ENCODE results near the gene RAMP1. TPM values are rescaled to one million over a fixed set of nuclear protein-coding genes. Genes with fewer than 3 reads are reported as not detected.

The RAMP1 gene
- total RNA-seq, 1 donor from 2014 or later, result 176 TPM

- no peak for TF ChIP-seq CTCF (IDR thresholded peaks at IDR 0.05)
- no peak overlapping the region for H3K27ac Mint-ChIP-seq (ENCODE audit: unreplicated experiment)
- H3K27me3 Mint-ChIP-seq (ENCODE audit: low read depth), result no peaks in the 10 kb centered on the region
- peak; percentile 83 for DNase-seq (ENCODE audit: low spot score)
- H3K4me1 Mint-ChIP-seq (ENCODE audit: low read depth), result peaks cover 55% of the 10 kb centered on the region
- H3K36me3 Mint-ChIP-seq (ENCODE audit: low read depth), result peaks cover 27% of the 10 kb centered on the region
- no peak overlapping the region for H3K4me3 Mint-ChIP-seq (ENCODE audit: unreplicated experiment)
- H3K9me3 Mint-ChIP-seq (ENCODE audit: low read depth), result no peaks in the 10 kb centered on the region
Measured at GRCh38 chr2:237877576-237878307, 18.3 kb downstream of the RAMP1 start.

GRCh38 chr2:237878321-237879057 lies 19.1 kb downstream of the RAMP1 start:
- H3K27ac Mint-ChIP-seq (ENCODE audit: unreplicated experiment), result peak overlapping the region; percentile 58
- H3K9me3 Mint-ChIP-seq (ENCODE audit: low read depth), result no peaks in the 10 kb centered on the region
- H3K4me3 Mint-ChIP-seq (ENCODE audit: unreplicated experiment), result no peak overlapping the region
- peak; percentile 70 for DNase-seq (ENCODE audit: low spot score)
- peaks cover 29% of the 10 kb centered on the region for H3K36me3 Mint-ChIP-seq (ENCODE audit: low read depth)
- H3K4me1 Mint-ChIP-seq (ENCODE audit: low read depth), result peaks cover 47% of the 10 kb centered on the region
- no peaks in the 10 kb centered on the region for H3K27me3 Mint-ChIP-seq (ENCODE audit: low read depth)
- no peak for TF ChIP-seq CTCF (IDR thresholded peaks at IDR 0.05)

- no peak for TF ChIP-seq CTCF (IDR thresholded peaks at IDR 0.05)
- Mint-ChIP-seq H3K27me3 (ENCODE audit: low read depth) (no peaks in the 10 kb centered on the region), H3K36me3 (ENCODE audit: low read depth) (peaks cover 31% of the 10 kb centered on the region), H3K27ac (ENCODE audit: unreplicated experiment) (peak overlapping the region; percentile 58), H3K4me3 (ENCODE audit: unreplicated experiment) (no peak overlapping the region), H3K9me3 (ENCODE audit: low read depth) (no peaks in the 10 kb centered on the region), H3K4me1 (ENCODE audit: low read depth) (peaks cover 43% of the 10 kb centered on the region)
- DNase-seq (ENCODE audit: low spot score), result peak; percentile 18
Measured at GRCh38 chr2:237879058-237879430, 19.6 kb downstream of the RAMP1 start.

GRCh38 chr2:237879991-237880560 lies 20.7 kb downstream of the RAMP1 start:
- H3K36me3 Mint-ChIP-seq (ENCODE audit: low read depth), result peaks cover 30% of the 10 kb centered on the region
- H3K27me3 Mint-ChIP-seq (ENCODE audit: low read depth), result no peaks in the 10 kb centered on the region

More at GRCh38 chr2:237879991-237880560, 20.7 kb downstream of the RAMP1 start:
- no peak for TF ChIP-seq CTCF (IDR thresholded peaks at IDR 0.05)
- no peak overlapping the region for H3K27ac Mint-ChIP-seq (ENCODE audit: unreplicated experiment)
- no peaks in the 10 kb centered on the region for H3K9me3 Mint-ChIP-seq (ENCODE audit: low read depth)
- H3K4me1 Mint-ChIP-seq (ENCODE audit: low read depth), result peaks cover 45% of the 10 kb centered on the region
- peak; percentile 35 for DNase-seq (ENCODE audit: low spot score)
- H3K4me3 Mint-ChIP-seq (ENCODE audit: unreplicated experiment), result no peak overlapping the region
